Neutrophil (primary cell): Measurements from ENCODE around the gene LARP1.
"Not testable (repeated sequence)": the region's sequence is repeated elsewhere in the genome, so short reads cannot be mapped to it uniquely, and the experiment has no call there.

ENCODE experiments used
- H3K27ac ChIP-seq: fragments of 200-600 bp; sonication (generic); 2 replicates; pipeline ENCODE4 v1.5.1; 2016; ENCODE audit warnings: mild to moderate bottlenecking, moderate library complexity
- H3K27me3 ChIP-seq: fragments of 200-600 bp; sonication (generic); 2 replicates; pipeline ENCODE4 v1.6.0; 2016; ENCODE audit warnings: mild to moderate bottlenecking
- H3K36me3 ChIP-seq: fragments of 200-600 bp; sonication (generic); 2 replicates; pipeline ENCODE4 v1.5.1; 2017
- H3K4me1 ChIP-seq, 2 experiments: fragments of 200-600 bp in 1 of 2; sonication (generic) in 1 of 2; 1 replicate in 1 of 2; 2 replicates in 1 of 2; pipeline versions ENCODE4 v1.5.1 to v1.6.1; 2013 to 2016; ENCODE audit warnings: low read depth in 1 of 2, low read length in 1 of 2, mild to moderate bottlenecking in 1 of 2, moderate library complexity in 1 of 2; ENCODE audit not compliant: control insufficient read depth in 1 of 2, insufficient read depth in 1 of 2
- H3K4me3 ChIP-seq, 2 experiments: fragments of 200-600 bp in 1 of 2; sonication (generic) in 1 of 2; 1 replicate in 1 of 2; 2 replicates in 1 of 2; pipeline ENCODE4 v1.5.1; 2013 to 2016; ENCODE audit warnings: low read depth in 1 of 2, low read length in 1 of 2, mild to moderate bottlenecking in 1 of 2, moderate library complexity in 1 of 2
- H3K9me3 ChIP-seq: fragments of 200-600 bp; sonication (generic); 2 replicates; pipeline ENCODE4 v1.5.1; 2016
- TF ChIP-seq, protein P1 (sequence below): fragments of 200-600 bp; sonication (generic); IDR thresholded peaks from 2 replicates; pipeline ENCODE4 v1.5.1; 2016; ENCODE audit warnings: antibody characterized with exemption

The LARP1 gene

DNA sequence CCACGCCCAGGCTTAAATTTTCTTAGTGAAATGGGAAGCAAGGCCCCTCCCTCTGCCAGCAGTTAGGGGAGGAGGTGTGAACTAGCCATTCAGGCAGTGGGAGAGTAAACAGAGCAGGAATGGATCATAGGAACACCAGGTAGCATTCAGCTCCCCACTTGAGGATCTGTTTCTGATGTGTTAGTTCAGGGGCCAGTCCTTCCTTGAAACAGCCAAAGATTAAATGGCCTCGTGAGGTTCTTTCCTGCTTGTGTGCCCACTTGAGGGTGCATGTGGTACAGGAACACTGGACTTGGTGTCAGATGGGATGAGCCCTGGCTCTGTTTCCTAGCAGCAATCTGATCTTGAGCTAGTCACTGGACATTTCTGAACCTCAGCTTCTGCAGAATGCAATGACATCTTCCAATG is 74.0 kb downstream of the LARP1 start:
- peaks cover 5% of the 10 kb centered on the region for H3K36me3 ChIP-seq
- TF ChIP-seq, protein P1, sequence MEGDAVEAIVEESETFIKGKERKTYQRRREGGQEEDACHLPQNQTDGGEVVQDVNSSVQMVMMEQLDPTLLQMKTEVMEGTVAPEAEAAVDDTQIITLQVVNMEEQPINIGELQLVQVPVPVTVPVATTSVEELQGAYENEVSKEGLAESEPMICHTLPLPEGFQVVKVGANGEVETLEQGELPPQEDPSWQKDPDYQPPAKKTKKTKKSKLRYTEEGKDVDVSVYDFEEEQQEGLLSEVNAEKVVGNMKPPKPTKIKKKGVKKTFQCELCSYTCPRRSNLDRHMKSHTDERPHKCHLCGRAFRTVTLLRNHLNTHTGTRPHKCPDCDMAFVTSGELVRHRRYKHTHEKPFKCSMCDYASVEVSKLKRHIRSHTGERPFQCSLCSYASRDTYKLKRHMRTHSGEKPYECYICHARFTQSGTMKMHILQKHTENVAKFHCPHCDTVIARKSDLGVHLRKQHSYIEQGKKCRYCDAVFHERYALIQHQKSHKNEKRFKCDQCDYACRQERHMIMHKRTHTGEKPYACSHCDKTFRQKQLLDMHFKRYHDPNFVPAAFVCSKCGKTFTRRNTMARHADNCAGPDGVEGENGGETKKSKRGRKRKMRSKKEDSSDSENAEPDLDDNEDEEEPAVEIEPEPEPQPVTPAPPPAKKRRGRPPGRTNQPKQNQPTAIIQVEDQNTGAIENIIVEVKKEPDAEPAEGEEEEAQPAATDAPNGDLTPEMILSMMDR, result no peak
- no peaks in the 10 kb centered on the region for H3K27me3 ChIP-seq
- no peaks in the 10 kb centered on the region for H3K9me3 ChIP-seq
- no peak overlapping the region for H3K27ac ChIP-seq
- peaks cover 0 to 5% of the 10 kb centered on the region in 2 experiments for H3K4me1 ChIP-seq
- H3K4me3 ChIP-seq, result no peak overlapping the region

DNA sequence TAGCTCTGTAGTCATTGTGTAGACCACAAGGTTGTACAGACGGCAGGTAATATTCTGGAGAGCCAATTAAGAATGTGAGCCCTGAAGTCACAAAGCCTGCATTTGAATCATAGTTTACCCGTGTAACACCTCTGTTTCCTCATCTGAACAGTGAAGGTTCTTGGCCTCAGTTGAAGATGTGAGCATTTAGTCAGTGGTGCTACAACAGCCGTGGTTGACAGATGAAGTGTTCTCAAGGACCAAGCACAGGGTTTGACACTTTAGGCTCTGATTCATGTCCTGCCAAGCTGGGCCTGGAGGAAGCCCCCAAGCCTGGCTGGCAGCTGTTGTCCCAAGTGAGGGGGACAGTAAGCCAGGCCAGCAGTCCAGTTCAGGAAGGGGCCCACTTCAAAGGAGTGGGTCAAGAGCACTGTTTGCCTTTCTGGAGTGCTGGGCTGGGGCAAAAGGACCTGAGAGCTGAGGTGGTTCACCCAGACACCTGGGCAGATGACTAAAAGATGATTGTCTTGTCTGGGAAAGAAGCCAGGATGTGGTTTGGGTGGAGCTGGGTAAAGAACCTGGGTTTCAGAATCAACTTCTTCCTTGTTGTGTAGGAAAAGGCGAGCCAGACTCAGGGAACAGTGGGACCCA is 74.5 kb downstream of the LARP1 start:
- H3K9me3 ChIP-seq, result no peaks in the 10 kb centered on the region
- no peak overlapping the region for H3K4me3 ChIP-seq
- TF ChIP-seq, protein P1, result no peak
- no peaks in the 10 kb centered on the region for H3K27me3 ChIP-seq
- H3K27ac ChIP-seq, result no peak overlapping the region
- H3K36me3 ChIP-seq, result peaks cover under 1% of the 10 kb centered on the region
- peaks cover 0 to 5% of the 10 kb centered on the region in 2 experiments for H3K4me1 ChIP-seq

DNA sequence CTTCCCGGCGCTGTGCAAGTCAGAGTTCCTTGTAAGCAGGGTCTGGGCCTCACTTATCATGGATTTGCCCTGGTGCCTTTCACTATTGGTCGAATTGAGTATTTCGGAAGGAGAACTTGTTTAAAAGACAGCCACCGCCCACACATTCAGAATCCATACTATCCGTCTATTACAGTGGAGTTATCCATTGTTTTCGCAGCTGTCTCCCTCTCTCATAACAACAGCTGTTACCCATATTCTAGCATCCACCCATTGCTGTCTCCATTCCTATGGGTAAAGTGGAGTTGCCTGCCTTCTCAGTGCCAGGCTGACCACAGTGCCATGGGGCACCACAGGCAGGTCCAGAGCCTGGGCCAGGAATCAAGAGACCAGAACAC is 75.0 kb downstream of the LARP1 start:
- Histone ChIP-seq H3K4me3 (no peak overlapping the region), H3K4me1 (peaks cover 0 to 5% of the 10 kb centered on the region in 2 experiments), H3K9me3 (no peaks in the 10 kb centered on the region), H3K36me3 (no peaks in the 10 kb centered on the region), H3K27me3 (no peaks in the 10 kb centered on the region), H3K27ac (no peak overlapping the region)
- TF ChIP-seq, protein P1, result no peak

DNA sequence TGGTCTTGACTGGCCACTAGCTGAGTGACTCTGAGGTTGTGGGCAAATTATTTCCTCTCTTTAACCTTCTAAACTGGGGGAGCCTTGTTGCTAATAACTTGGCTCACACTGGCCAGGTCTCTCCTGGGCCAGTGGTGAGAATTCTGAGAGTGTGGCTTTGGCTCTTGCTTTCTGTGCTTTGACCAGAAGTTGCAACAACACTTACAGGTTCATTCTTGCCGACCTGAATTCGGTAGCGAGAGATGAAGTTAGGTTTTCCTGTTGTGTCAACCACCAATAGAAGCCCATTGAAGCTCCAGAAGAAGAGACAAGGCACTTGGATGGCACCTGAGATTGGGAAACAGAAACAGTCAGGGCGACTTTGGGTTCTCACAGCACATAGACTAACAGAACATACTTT is 75.4 kb downstream of the LARP1 start:
- Histone ChIP-seq H3K27ac (no peak overlapping the region), H3K4me1 (peaks cover 0 to 5% of the 10 kb centered on the region in 2 experiments), H3K4me3 (no peak overlapping the region), H3K9me3 (no peaks in the 10 kb centered on the region), H3K36me3 (no peaks in the 10 kb centered on the region), H3K27me3 (no peaks in the 10 kb centered on the region)
- TF ChIP-seq, protein P1, result no peak

DNA sequence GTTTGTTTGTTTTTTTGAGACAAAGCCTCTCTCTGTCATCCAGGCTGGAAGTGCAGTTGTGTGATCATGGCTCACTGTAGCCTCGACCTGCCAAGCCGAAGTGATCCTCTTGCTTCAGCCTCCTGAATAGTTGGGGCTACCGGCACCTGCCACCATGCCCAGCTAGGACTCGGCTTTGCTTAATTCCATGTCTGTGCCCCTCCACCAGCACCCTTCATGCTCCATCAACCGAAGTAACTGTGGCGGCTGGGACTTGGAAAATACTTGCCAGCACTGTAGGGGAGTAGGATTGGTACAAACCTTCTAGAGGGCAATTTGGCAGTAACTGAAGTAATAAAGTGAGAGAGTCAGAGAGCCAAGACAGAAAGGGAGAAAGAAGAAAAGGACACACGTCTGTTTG is 76.3 kb downstream of the LARP1 start:
- Histone ChIP-seq H3K36me3 (no peaks in the 10 kb centered on the region), H3K27me3 (no peaks in the 10 kb centered on the region), H3K4me1 (peaks cover 0 to 5% of the 10 kb centered on the region in 2 experiments), H3K9me3 (no peaks in the 10 kb centered on the region), H3K27ac (no peak overlapping the region), H3K4me3 (no peak overlapping the region)
- TF ChIP-seq, protein P1, result no peak

DNA sequence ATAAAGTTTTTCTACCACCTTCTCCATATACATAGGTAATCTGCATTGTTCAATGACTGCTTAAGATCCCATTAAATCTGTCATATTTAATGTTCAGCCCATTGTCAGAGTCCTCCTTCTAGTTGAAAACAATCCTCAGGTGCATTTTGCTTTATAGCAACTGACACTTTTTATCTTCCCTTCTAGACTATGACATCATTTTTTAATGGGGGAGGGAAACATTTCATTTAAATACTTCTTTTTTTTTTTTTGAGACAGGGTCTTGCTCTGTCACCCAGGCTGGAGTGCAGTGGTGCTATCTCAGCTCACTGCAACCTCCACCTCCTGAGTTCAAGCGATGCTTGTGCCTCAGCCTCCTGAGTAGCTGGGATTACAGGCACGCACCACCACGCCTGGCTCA is 77.6 kb downstream of the LARP1 start:
- H3K4me3 ChIP-seq, H3K27me3 ChIP-seq, H3K4me1 ChIP-seq, H3K9me3 ChIP-seq, H3K27ac ChIP-seq, H3K36me3 ChIP-seq: not testable (repeated sequence)
